HG03025 (cell line): Measurements from ENCODE around the gene PTPN22.
A peak's percentile ranks its signal among the peaks of the same experiment; 100 is the strongest.

Experiments used
- ATAC-seq: cut with Tn5 transposase; IDR thresholded peaks from one replicate; pipeline ENCODE4 v1.9.1; 2021; ENCODE audit warnings: mild to moderate bottlenecking, moderate library complexity; ENCODE audit not compliant: unreplicated experiment, low FRiP score

Gene PTPN22

DNA sequence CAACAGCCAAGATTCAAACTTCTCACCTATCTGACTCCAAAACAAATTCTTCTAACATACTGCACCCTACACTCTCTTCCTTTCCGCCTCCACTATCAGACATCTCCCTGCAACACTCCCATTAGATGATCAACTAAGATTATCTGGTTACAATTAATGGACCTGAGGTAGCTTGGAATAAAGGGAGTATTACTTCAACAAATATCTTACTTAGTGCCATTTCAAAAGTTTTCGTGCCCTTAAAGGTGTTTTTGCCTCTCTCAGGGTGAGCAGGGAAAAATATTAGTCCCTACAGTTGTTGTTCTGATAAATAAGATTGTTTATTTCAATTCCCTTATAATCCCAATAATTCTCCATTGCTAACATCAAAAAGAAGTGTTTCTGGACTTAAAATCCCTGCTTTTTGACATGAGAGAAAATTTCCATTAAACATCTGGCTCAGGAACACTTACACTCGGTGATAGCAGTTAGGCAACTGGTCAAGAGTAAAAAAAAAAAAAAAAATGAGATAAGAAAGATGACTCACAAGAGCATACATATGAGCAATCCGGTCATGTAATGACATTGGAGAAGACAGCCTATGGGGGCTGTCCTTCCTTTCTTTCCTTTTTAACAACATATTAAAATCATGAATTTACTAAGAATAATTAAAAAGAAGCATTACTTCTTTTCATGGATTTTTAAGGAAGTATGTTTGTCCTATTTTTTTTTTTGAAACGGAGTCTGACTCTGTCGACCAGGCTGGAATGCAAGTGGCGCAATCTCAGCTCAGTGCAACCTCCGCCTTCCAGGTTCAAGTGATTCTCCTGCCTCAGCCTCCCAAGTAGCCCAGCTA, 66.9 kb downstream of the PTPN22 start:
- no peak for ATAC-seq

- no peak for ATAC-seq
These were observed 69.0 kb downstream of the PTPN22 start for GRCh38 chr1:113802367-113803007.

DNA sequence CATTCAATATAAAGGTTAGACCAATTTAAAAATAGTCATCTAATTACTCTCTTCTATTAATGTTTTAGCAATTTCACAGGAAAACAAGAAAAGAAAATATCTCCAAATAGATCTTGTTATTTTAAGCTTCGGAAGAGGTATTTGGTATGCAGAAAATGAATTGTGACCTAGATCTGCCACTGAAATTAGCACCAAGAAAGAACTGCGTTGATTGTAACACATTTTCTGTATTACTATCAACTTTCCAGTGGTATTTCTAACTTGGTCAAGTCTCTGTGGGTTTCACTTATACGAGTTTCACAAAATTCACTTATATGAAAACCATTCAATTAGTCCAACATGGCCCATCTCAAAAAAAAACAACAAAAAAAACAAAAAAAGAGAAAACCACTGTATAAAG, 71.0 kb downstream of the PTPN22 start:
- no peak for ATAC-seq

- no peak for ATAC-seq
These were observed 74.0 kb downstream of the PTPN22 start for GRCh38 chr1:113797472-113797871.

GRCh38 chr1:113793878-113794834, 77.4 kb downstream of the PTPN22 start:
- ATAC-seq: no peak

- ATAC-seq: no peak
These were observed 78.5 kb downstream of the PTPN22 start for GRCh38 chr1:113792986-113793385.

GRCh38 chr1:113792471-113792870, 79.0 kb downstream of the PTPN22 start:
- no peak for ATAC-seq

DNA sequence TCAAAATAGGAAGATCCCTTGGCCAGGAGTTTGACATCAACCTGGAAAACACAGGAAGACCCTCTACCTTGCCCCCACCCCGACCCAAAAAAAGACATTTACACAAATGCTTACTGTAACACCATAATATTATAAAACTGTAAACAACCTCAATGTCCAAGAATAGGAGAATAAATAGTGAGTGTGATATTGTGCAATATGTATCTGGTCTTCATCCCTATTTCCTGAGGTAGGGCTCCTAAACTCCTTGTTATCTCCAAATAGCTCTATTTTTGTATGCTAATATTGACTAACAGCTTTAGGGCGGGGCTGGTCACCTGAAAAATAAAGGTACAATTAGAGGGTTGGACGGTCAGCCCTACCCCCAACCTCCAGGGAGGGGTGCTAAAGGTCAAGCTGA, 82.7 kb downstream of the PTPN22 start:
- ATAC-seq: no peak

- ATAC-seq: no peak
These were observed 83.8 kb downstream of the PTPN22 start for GRCh38 chr1:113787663-113788062.

GRCh38 chr1:113786069-113786468, 85.4 kb downstream of the PTPN22 start:
- no peak for ATAC-seq

DNA sequence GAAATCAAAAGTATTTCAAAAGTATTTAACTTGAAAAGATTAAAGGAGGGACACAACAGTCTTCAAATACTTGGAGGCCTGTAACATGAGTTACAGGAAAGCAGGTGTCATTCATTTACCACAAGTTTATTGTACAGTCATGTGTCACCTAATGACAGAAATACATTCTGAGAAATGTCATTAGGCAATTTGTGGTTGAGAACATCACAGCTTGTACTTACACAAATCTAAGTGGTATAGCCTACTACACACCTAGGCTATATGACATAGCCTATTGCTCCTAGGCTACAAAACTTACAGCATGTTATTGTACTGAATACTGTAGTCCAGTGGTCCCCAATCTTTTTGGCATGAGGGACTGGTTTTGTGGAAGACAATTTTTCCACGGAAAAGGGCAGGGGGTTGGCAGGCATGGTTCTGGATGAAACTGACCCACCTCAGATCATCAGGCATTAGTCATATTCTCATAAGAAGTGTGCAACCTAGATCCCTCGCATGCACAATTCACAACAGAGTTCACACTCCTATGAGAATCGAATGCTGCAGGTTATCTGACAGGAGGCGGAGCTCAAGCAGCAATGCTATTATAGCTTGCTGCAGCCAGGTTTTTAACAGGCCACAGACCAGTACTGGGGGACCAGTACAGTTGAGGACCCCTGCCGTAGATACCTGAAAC, 87.3 kb downstream of the PTPN22 start:
- ATAC-seq: peak; percentile 52

GRCh38 chr1:113783254-113784103, 88.0 kb downstream of the PTPN22 start:
- peak; percentile 81 for ATAC-seq

DNA sequence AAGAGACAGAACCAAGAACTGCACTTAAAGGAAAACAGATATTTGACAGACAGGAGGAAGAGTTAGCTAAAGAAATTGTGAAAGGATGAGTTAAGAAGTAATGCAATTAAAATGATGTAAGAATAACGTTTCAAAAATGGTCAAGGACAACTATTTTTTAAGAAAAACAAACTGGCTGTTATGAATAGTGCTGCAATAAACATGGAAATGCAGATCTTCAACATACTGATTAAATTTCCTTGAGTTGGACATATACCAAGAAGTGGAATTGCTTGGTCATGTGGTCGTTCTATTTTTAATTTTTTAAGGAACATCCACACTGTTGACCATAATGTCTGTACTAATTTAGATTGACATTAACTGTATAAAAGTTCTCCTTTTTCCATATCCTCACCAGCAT, 89.1 kb downstream of the PTPN22 start:
- no peak for ATAC-seq

- ATAC-seq: peak; percentile 59
These were observed 91.0 kb downstream of the PTPN22 start for GRCh38 chr1:113780374-113781146.

- ATAC-seq: no peak
These were observed 92.0 kb downstream of the PTPN22 start for GRCh38 chr1:113779542-113779941.

DNA sequence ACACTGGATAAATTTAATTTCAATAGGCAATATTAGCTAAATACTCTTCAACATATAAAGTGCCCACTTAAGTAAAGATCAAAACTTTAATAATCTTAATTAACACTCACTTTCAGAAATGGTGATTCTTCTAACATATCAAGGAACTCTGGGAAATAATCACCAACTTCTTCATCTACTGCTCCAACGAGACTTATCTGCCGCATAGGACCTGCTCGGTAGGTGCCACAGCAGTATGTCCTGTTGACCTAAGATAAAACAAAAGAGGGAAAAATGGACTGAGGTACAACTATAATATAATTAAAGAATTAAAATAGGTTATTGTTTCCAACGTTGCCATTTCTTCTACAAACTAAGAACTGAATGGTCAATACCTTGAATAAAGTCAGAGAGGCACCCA, 94.0 kb downstream of the PTPN22 start:
- no peak for ATAC-seq

DNA sequence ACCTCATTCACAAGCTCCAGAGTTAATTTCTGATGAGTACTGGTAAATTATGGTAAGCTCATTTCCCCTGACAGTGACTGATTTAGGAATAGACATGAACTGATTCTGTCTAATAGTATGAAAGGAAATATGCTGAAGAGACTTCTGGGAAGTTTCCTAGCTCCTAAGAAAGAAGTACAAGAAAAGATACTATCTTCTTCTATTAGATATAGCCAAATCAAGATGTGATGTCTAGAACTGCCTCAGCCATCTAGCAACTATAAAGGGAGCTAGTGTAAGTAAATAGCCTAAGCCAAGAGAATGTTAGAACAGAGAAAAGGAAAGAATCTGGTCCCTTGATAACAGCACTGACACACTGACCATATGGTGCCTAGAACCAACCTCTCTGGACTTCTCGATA, 101.5 kb downstream of the PTPN22 start:
- ATAC-seq: no peak

- no peak for ATAC-seq
These were observed 101.9 kb downstream of the PTPN22 start for GRCh38 chr1:113769601-113769970.
